Muscle layer of duodenum (tissue), 2 donors: ENCODE data around the gene BRD1.
"Not testable (repeated sequence)": the region's sequence is repeated elsewhere in the genome, so short reads cannot be mapped to it uniquely, and the experiment has no call there.

Source experiments
- H3K27ac ChIP-seq: one replicate; pipeline ENCODE4 v1.7.0; 2013; ENCODE audit warnings: mild to moderate bottlenecking, low read length
- H3K27me3 ChIP-seq: one replicate; pipeline ENCODE4 v1.7.0; 2013; ENCODE audit warnings: low read depth, mild to moderate bottlenecking, control low read depth, low read length
- H3K36me3 ChIP-seq, 2 donors: one replicate each; pipeline ENCODE4 v1.7.0; 2013; ENCODE audit warnings: low read length in 2 of 2, control low read depth in 1 of 2, mild to moderate bottlenecking in 1 of 2; ENCODE audit not compliant: insufficient read depth in 2 of 2, control insufficient read depth in 1 of 2
- H3K4me1 ChIP-seq, 2 donors: one replicate each; pipeline ENCODE4 v1.7.0; 2013; ENCODE audit warnings: low read length in 2 of 2, mild to moderate bottlenecking in 2 of 2, control low read depth in 1 of 2, moderate library complexity in 1 of 2; ENCODE audit not compliant: insufficient read depth in 2 of 2, control insufficient read depth in 1 of 2
- H3K4me3 ChIP-seq, 2 donors: one replicate each; pipeline ENCODE4 v1.7.0; 2013; ENCODE audit warnings: low read length in 2 of 2, low read depth in 1 of 2, mild to moderate bottlenecking in 1 of 2
- H3K9me3 ChIP-seq, 2 donors: one replicate each; pipeline ENCODE4 v1.7.0; 2013; ENCODE audit warnings: low read length in 2 of 2, control low read depth in 1 of 2, mild to moderate bottlenecking in 1 of 2; ENCODE audit not compliant: control insufficient read depth in 1 of 2
- donor health status: healthy.

The BRD1 gene

GRCh38 chr22:49785841-49786471 is 41.7 kb downstream of the BRD1 start:
- Histone ChIP-seq H3K27me3 (no peaks in the 10 kb centered on the region), H3K4me3 (no peak overlapping the region), H3K9me3 (no peaks in the 10 kb centered on the region), H3K36me3 (peaks cover 11 to 35% of the 10 kb centered on the region in 2 donors), H3K27ac (no peak overlapping the region), H3K4me1 (peaks cover 9 to 48% of the 10 kb centered on the region in 2 donors)

DNA sequence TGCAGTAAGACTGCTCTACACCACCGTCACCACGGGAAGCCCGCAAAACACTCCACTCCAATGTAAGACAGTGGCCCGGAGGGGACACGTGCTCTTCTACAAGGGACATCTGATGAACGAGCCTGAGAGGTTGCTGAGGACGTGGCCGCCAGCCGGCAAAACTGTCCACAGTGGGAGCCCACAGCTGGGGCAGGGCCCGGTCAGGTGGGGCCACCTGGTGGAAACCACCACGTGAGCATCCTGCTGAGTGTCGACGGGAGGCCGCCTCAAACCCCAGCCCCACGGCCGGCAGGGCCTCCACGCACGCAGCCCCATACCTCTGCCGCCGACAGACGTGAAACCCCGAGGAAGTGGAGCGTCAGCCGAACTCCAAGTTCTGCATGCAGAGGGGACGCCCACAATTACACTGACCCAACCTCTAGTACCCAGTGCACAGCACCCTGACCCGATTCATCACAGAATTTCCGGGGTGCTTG is 42.6 kb downstream of the BRD1 start:
- Histone ChIP-seq H3K27ac (no peak overlapping the region), H3K27me3 (no peaks in the 10 kb centered on the region), H3K4me3 (no peak overlapping the region), H3K9me3 (no peaks in the 10 kb centered on the region), H3K4me1 (peaks cover 9 to 46% of the 10 kb centered on the region in 2 donors), H3K36me3 (peaks cover 11 to 35% of the 10 kb centered on the region in 2 donors)

GRCh38 chr22:49784630-49784971 is 43.1 kb downstream of the BRD1 start:
- H3K4me3 ChIP-seq: no peak overlapping the region
- no peaks in the 10 kb centered on the region for H3K27me3 ChIP-seq
- no peaks in the 10 kb centered on the region for H3K9me3 ChIP-seq
- H3K4me1 ChIP-seq: peaks cover 5 to 41% of the 10 kb centered on the region in 2 donors
- peaks cover 11 to 35% of the 10 kb centered on the region in 2 donors for H3K36me3 ChIP-seq
- no peak overlapping the region for H3K27ac ChIP-seq

DNA sequence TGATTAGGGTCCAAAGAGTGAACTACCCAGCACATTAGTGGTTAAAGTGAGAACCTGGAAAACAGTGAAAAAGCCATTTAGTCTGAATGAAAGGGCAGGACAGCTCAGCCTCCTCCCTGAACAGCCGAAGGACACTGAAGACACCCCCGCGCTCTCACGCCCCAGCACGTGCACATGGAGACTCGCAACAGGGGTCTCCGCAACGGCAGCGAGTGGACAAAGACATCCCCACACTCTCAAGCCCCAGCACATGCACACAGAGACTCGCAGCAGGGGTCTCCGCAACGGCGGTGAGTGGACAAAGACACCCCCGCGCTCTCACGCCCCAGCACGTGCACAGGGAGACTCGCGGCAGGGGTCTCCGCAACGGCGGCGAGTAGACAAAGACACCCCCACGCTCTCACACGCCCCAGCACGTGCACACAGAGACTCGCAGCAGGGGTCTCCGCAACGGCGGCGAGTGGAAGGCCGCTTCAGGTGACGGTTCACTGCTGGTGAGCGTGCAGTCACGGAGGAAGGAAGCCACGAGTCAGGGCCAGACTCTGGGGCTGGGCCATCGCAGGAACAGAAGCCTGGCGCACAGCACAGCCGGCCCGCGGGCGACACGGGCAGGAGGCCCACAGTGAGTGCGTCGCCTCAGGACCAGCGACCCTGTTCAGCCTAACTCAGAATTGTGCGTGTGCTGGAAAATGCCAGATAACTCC is 43.6 kb downstream of the BRD1 start:
- Histone ChIP-seq H3K4me1 (peaks cover 4 to 36% of the 10 kb centered on the region in 2 donors), H3K36me3 (peaks cover 11 to 35% of the 10 kb centered on the region in 2 donors)

GRCh38 chr22:49783036-49783746 is 44.5 kb downstream of the BRD1 start:
- Histone ChIP-seq H3K27ac (no peak overlapping the region), H3K27me3 (no peaks in the 10 kb centered on the region), H3K9me3 (no peaks in the 10 kb centered on the region), H3K4me1 (peaks cover 2 to 27% of the 10 kb centered on the region in 2 donors), H3K36me3 (peaks cover 11 to 35% of the 10 kb centered on the region in 2 donors), H3K4me3 (no peak overlapping the region)

More for the DNA sequence above, 43.6 kb downstream of the BRD1 start:
- no peak overlapping the region for H3K4me3 ChIP-seq
- H3K9me3 ChIP-seq: no peaks in the 10 kb centered on the region
- H3K27ac ChIP-seq: no peak overlapping the region
- no peaks in the 10 kb centered on the region for H3K27me3 ChIP-seq

DNA sequence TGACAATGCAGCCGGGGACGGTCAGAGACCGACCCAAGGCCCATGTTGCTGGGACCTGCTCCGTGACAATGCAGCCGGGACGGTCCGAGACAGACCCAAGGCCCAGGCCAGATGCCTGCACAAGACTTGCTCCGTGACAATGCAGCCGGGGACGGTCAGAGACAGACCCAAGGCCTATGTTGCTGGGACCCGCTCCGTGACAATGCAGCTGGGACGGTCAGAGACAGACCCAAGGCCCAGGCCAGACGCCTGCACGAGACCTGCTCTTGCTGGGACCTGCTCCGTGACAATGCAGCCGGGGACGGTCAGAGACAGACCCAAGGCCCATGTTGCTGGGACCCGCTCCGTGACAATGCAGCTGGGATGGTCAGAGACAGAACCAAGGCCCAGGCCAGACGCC is 45.8 kb downstream of the BRD1 start:
- Histone ChIP-seq H3K36me3 (peaks cover 10 to 38% of the 10 kb centered on the region in 2 donors), H3K4me1 (peaks cover 0 to 16% of the 10 kb centered on the region in 2 donors)
- H3K27me3 ChIP-seq, H3K9me3 ChIP-seq, H3K27ac ChIP-seq, H3K4me3 ChIP-seq: not testable (repeated sequence)

DNA sequence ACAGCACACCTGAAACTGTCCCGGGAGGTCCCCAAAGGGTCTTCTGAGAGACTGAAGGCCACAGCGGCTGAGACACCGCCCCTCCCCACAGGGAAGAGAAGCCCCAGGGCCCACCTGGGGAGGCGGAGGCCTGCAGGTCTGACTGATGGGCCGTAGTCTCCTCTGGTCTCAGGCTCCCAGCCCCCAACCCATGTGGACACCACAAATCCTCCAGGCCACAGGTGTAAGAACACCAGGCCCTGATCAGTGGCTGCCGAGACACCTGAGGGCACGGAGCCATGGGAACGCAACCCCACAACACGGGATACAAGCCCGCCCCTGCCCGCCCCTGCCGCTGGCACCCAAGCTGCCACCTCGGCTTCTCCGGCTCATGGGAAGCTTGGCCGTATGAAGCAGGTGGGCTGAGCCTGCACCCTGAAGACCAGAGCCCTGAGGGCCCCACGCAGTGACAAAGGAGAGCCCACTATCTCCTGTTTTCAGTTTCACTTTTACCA is 46.3 kb downstream of the BRD1 start:
- H3K9me3 ChIP-seq: no peaks in the 10 kb centered on the region
- H3K4me3 ChIP-seq: no peak overlapping the region
- no peaks in the 10 kb centered on the region for H3K27me3 ChIP-seq
- no peak overlapping the region for H3K27ac ChIP-seq
- peaks cover 13 to 38% of the 10 kb centered on the region in 2 donors for H3K36me3 ChIP-seq
- H3K4me1 ChIP-seq: peaks cover 0 to 12% of the 10 kb centered on the region in 2 donors

- Histone ChIP-seq H3K4me3 (no peak overlapping the region), H3K27ac (no peak overlapping the region), H3K4me1 (peaks cover 0 to 12% of the 10 kb centered on the region in 2 donors), H3K36me3 (peaks cover 10 to 43% of the 10 kb centered on the region in 2 donors), H3K9me3 (no peaks in the 10 kb centered on the region), H3K27me3 (no peaks in the 10 kb centered on the region)
These were observed 46.9 kb downstream of the BRD1 start for GRCh38 chr22:49780698-49781288.

GRCh38 chr22:49779853-49780697 is 47.6 kb downstream of the BRD1 start:
- H3K36me3 ChIP-seq: peaks cover 14 to 49% of the 10 kb centered on the region in 2 donors
- H3K9me3 ChIP-seq: no peaks in the 10 kb centered on the region
- no peaks in the 10 kb centered on the region for H3K27me3 ChIP-seq
- H3K4me3 ChIP-seq: no peak overlapping the region
- no peak overlapping the region for H3K27ac ChIP-seq
- peaks cover 0 to 12% of the 10 kb centered on the region in 2 donors for H3K4me1 ChIP-seq

- peaks cover 19 to 49% of the 10 kb centered on the region in 2 donors for H3K36me3 ChIP-seq
- no peak overlapping the region for H3K4me3 ChIP-seq
- no peaks in the 10 kb centered on the region for H3K9me3 ChIP-seq
- H3K27me3 ChIP-seq: no peaks in the 10 kb centered on the region
- no peak overlapping the region for H3K27ac ChIP-seq
- H3K4me1 ChIP-seq: peaks cover 0 to 12% of the 10 kb centered on the region in 2 donors
These were observed 48.5 kb downstream of the BRD1 start for GRCh38 chr22:49779211-49779610.
